SK-N-SH (cell line): ENCODE results near the gene RAD1. TPM values are rescaled to one million over a fixed set of nuclear protein-coding genes. Genes with fewer than 3 reads are reported as not detected.

Source experiments
- CTCF ChIA-PET: fragments of 300-600, 350-600 bp; formaldehyde crosslinking; extraction: SDS; loops from one replicate; lab custom pipeline; 2021; lab: Yijun Ruan, JAX
- POLR2A ChIA-PET: fragments of 350-600 bp; sonication (Branson Sonifier 250); formaldehyde crosslinking; extraction: SDS; loops from one replicate; lab custom pipeline; 2020; ENCODE audit warnings: antibody characterized with exemption, inconsistent platforms; lab: Yijun Ruan, JAX
- DNase-seq: peaks from one replicate; pipeline ENCODE4 v3.0.0; 2012
- H2AFZ ChIP-seq: fragments of 200-600 bp; sonication (generic); 2 replicates; pipeline ENCODE4 v1.8.1; 2016; ENCODE audit warnings: antibody characterized with exemption, mild to moderate bottlenecking, low read depth
- H3F3A ChIP-seq: fragments of 200-600 bp; sonication (generic); replicated peaks from 2 replicates; pipeline ENCODE3; 2016; ENCODE audit warnings: antibody characterized with exemption, mild to moderate bottlenecking; ENCODE audit not compliant: insufficient read depth
- H3K27ac ChIP-seq, 2 experiments: fragments of 200-500 bp in 1 of 2; fragments of 200-600 bp in 1 of 2; sonication (Bioruptor generic) in 1 of 2; sonication (generic), shearing (Covaris generic) in 1 of 2; 2 replicates each; pipeline versions ENCODE4 v1.5.1 to v1.6.1; 2014 to 2016; ENCODE audit warnings: low read depth in 2 of 2, inconsistent platforms in 1 of 2, low read length in 1 of 2, mild to moderate bottlenecking in 1 of 2, mixed read lengths in 1 of 2
- H3K27me3 ChIP-seq: fragments of 200-600 bp; sonication (generic), shearing (Covaris generic); 2 replicates; pipeline ENCODE4 v1.6.1; 2016; ENCODE audit warnings: mixed run types; ENCODE audit not compliant: insufficient read depth
- H3K36me3 ChIP-seq, 2 experiments: fragments of 200-500 bp in 1 of 2; fragments of 200-600 bp in 1 of 2; sonication (Bioruptor generic) in 1 of 2; sonication (generic) in 1 of 2; replicated peaks in 1 of 2; 2 replicates each; pipeline versions ENCODE3 to v1.5.1; 2014 to 2016; ENCODE audit warnings: low read length in 1 of 2, mild to moderate bottlenecking in 1 of 2; ENCODE audit not compliant: insufficient read depth in 2 of 2, control insufficient read depth in 1 of 2
- H3K4me1 ChIP-seq, 2 experiments: fragments of 200-500 bp in 1 of 2; fragments of 200-600 bp in 1 of 2; sonication (Bioruptor generic) in 1 of 2; sonication (generic), shearing (Covaris generic) in 1 of 2; 2 replicates each; pipeline versions ENCODE4 v1.5.1 to v1.6.1; 2014 to 2016; ENCODE audit warnings: low read depth in 1 of 2, low read length in 1 of 2, mixed run types in 1 of 2; ENCODE audit not compliant: insufficient read depth in 2 of 2, control insufficient read depth in 1 of 2
- H3K4me2 ChIP-seq: fragments of 200-600 bp; sonication (generic), shearing (Covaris generic); 2 replicates; pipeline ENCODE4 v1.6.1; 2017; ENCODE audit warnings: mixed run types
- H3K4me3 ChIP-seq, 2 experiments: fragments of 200-500 bp in 1 of 2; fragments of 200-600 bp in 1 of 2; sonication (Bioruptor generic) in 1 of 2; sonication (generic), shearing (Covaris generic) in 1 of 2; 2 replicates each; pipeline versions ENCODE4 v1.5.1 to v1.8.1; 2014 to 2016; ENCODE audit warnings: low read depth in 2 of 2, inconsistent platforms in 1 of 2, low read length in 1 of 2, mild to moderate bottlenecking in 1 of 2, mixed read lengths in 1 of 2, moderate library complexity in 1 of 2
- H3K79me2 ChIP-seq: fragments of 200-600 bp; sonication (generic); 2 replicates; pipeline ENCODE4 v1.8.1; 2017; ENCODE audit warnings: mild to moderate bottlenecking; ENCODE audit not compliant: insufficient read depth
- H3K9ac ChIP-seq: fragments of 200-600 bp; sonication (generic); 2 replicates; pipeline ENCODE4 v1.6.1; 2017; ENCODE audit warnings: mixed run types
- H3K9me2 ChIP-seq: fragments of 200-600 bp; sonication (generic); 2 replicates; pipeline ENCODE4 v1.6.1; 2017; ENCODE audit warnings: mixed run types
- H3K9me3 ChIP-seq: fragments of 200-600 bp; sonication (generic); 2 replicates; pipeline ENCODE4 v1.6.1; 2017; ENCODE audit warnings: mixed run types, mild to moderate bottlenecking, moderate library complexity
- H4K20me1 ChIP-seq: fragments of 200-600 bp; sonication (generic); 2 replicates; pipeline ENCODE4 v1.6.1; 2017; ENCODE audit warnings: mild to moderate bottlenecking, mixed run types; ENCODE audit not compliant: insufficient read depth
- CHD2 ChIP-seq: fragments of 150-350 bp; IDR thresholded peaks from 2 replicates; pipeline ENCODE4 v1.6.1; 2018; ENCODE audit warnings: low read length; ENCODE audit not compliant: partially characterized antibody
- ELF1 ChIP-seq: IDR thresholded peaks from 2 replicates; pipeline ENCODE4 v1.4.0; 2012
- EZH2phosphoT487 ChIP-seq: fragments of 200-600 bp; sonication (generic); IDR thresholded peaks from 2 replicates; pipeline ENCODE4 v1.6.1; 2017; ENCODE audit warnings: low read depth, mixed run types, mild to moderate bottlenecking, antibody characterized with exemption, moderate library complexity, borderline replicate concordance
- FOXJ3 ChIP-seq: sonication (generic); formaldehyde crosslinking; IDR thresholded peaks from 2 replicates; pipeline ENCODE4 v1.5.1; 2020; ENCODE audit warnings: mild to moderate bottlenecking, missing genetic modification reagents
- FOXM1 ChIP-seq: IDR thresholded peaks from 2 replicates; pipeline ENCODE4 v1.4.0; 2012; ENCODE audit warnings: low read depth, mild to moderate bottlenecking
- MAX ChIP-seq: IDR thresholded peaks from 2 replicates; pipeline ENCODE4 v1.4.0; 2012; ENCODE audit warnings: low read depth
- RAD21 ChIP-seq: IDR thresholded peaks from 2 replicates; pipeline ENCODE4 v1.6.1; 2012; ENCODE audit warnings: mild to moderate bottlenecking, low read length
- RCOR1 ChIP-seq: fragments of 150-350 bp; IDR thresholded peaks from 2 replicates; pipeline ENCODE4 v1.6.1; 2017; ENCODE audit warnings: antibody characterized with exemption, low read length
- REST ChIP-seq: IDR thresholded peaks from 2 replicates; pipeline ENCODE4 v1.6.1; 2012; ENCODE audit warnings: mild to moderate bottlenecking, low read depth, low read length, moderate library complexity
- SIN3A ChIP-seq: IDR thresholded peaks from 2 replicates; pipeline ENCODE4 v1.6.1; 2012; ENCODE audit warnings: low read depth, mild to moderate bottlenecking, low read length, moderate library complexity, borderline replicate concordance
- TCF12 ChIP-seq: IDR thresholded peaks from 2 replicates; pipeline ENCODE4 v1.4.0; 2012
- TEAD4 ChIP-seq: IDR thresholded peaks from 2 replicates; pipeline ENCODE4 v1.4.0; 2012; ENCODE audit warnings: mild to moderate bottlenecking, borderline replicate concordance; ENCODE audit not compliant: insufficient read depth
- USF1 ChIP-seq: IDR thresholded peaks from 2 replicates; pipeline ENCODE4 v1.4.0; 2012; ENCODE audit warnings: low read depth, borderline replicate concordance
- ZBTB33 ChIP-seq: IDR thresholded peaks from 2 replicates; pipeline ENCODE4 v1.4.0; 2012; ENCODE audit warnings: low read depth, borderline replicate concordance
- whole genome bisulfite sequencing: methylation state at CpG from one replicate; pipeline ENCODE4 v1.1.6; 2017; ENCODE audit warnings: low lambda C conversion rate; 5-methylcytosine and 5-hydroxymethylcytosine counted together
- polyA plus RNA-seq, 3 experiments: library from polyadenylated mRNA; depleted of rRNA; stranded (reverse); fragments of >200 nt; gene quantifications; 2 replicates each; pipeline ENCODE4 v1.2.3, GENCODE V29; 2012

RAD1 gene
- polyA plus RNA-seq, 1 of the 3 experiments (the other 2 are of a cell fraction): 21.2 TPM

- TF ChIP-seq FOXM1: no peak
- TF ChIP-seq ELF1: peak; percentile 97
- no peak; the same call in 1 of the 2 replicates for TF ChIP-seq ZBTB33
- 0 out of 2 replicates have a peak, but pooled peaks have one; percentile 42 for TF ChIP-seq FOXJ3 (CRISPR knock-in tag)
- TF ChIP-seq REST: peak; percentile 57
Measured at GRCh38 chr5:34915139-34915855, at the start of gene RAD1, which contains the start of gene BRIX1 (continued).

- POLR2A ChIA-PET: no interaction called here
Measured at GRCh38 chr5:34959323-34959722, 44.0 kb upstream of the RAD1 start.

More at GRCh38 chr5:34959323-34959722, 44.0 kb upstream of the RAD1 start:
- Histone ChIP-seq H3K79me2 (no peaks in the 10 kb centered on the region), H3K27me3 (no peaks in the 10 kb centered on the region), H3K27ac (no peak overlapping the region), H3F3A (peaks cover 16% of the 10 kb centered on the region), H3K9me3 (no peaks in the 10 kb centered on the region), H3K4me3 (no peak overlapping the region), H3K4me2 (no peak overlapping the region), H4K20me1 (no peaks in the 10 kb centered on the region), H3K9me2 (no peaks in the 10 kb centered on the region), H3K9ac (no peak overlapping the region), H3K4me1 (no peaks in the 10 kb centered on the region), H2AFZ (no peak overlapping the region), H3K36me3 (peaks cover 16 to 18% of the 10 kb centered on the region in 2 experiments)
- 86% methylated on average over 1 of the region's 1 CpG for WGBS
- no peak for TF ChIP-seq ZBTB33
- TF ChIP-seq RAD21: no peak
- no peak for TF ChIP-seq USF1
- no peak for TF ChIP-seq TEAD4
- no peak for TF ChIP-seq EZH2phosphoT487
- TF ChIP-seq FOXJ3 (CRISPR knock-in tag): no peak
- TF ChIP-seq MAX: no peak
- TF ChIP-seq RCOR1: no peak
- no peak for TF ChIP-seq SIN3A
- no peak for TF ChIP-seq TCF12
- TF ChIP-seq FOXM1: no peak
- TF ChIP-seq CHD2: no peak
- CTCF ChIA-PET: interaction anchor here (1.0 to 2.2 kb wide), 5 partner anchors 8 to 27 kb away, joined by 4 to 7 read pairs (median 5); no protein-coding TSS in a partner anchor
- DNase-seq: no peak
